Measurements from ENCODE around the gene COMMD1.
"Not testable (repeated sequence)": the region's sequence is repeated elsewhere in the genome, so short reads cannot be mapped to it uniquely, and the experiment has no call there.

COMMD1 gene

DNA sequence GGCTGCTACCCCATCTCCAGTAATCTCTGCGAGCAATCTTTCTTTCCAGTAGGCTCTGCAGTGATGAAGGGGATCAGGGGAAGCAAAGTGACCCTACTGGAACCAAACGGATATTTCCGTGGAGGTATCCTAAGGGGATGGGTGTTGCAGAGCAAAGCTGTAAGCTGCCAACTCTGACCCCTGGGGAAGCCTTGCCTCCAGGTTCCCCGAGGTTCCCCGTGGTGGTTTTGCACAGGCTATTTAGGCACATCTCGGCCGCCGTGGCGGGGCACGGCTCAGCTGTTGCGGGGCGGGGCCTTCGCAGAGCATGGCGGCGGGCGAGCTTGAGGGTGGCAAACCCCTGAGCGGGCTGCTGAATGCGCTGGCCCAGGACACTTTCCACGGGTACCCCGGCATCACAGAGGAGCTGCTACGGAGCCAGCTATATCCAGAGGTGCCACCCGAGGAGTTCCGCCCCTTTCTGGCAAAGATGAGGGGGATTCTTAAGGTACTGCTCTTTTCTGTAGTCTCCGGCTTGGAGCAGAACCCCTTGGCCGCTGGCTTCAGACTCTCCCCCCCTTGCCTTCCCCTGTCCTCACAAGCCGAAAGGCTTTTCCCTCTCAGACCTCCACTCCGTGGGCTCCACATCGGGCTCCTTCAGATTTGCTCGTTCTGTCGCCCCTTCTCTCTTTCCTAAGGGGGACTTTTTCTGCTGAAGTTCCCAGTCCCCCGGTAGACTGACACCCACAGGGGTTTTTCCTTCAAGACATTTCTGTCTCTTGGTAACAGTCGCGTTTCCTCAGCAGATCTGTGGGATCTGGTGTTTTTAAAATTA is at the start of gene COMMD1:
TSS of gene COMMD1 (plus strand) at position 303 of the 814 bp plus-strand sequence. CDS start at position 308, 5 bp downstream.
- no peak for FAIRE-seq

- FAIRE-seq, result no peak
Measured at GRCh38 chr2:61857224-61857623, 48.2 kb upstream of the COMMD1 start.

DNA sequence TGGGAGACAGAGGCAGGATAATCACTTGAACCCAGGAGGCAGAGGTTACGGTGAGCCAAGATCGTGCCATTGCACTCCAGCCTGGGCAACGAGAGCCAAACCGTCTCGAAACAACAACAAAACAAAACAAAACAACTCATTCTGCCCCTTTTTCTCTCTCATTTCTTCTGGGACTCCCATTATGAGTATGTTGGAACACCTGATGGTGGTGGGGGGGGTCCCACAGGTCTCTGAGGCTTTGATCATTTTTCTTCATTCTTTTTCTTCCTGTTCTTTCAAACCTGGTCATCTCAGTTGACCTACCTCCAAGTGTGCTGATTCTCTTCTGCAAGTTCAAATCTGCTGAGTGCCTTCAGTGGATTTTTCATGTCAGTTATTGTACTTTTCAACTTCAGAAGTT is 43.4 kb upstream of the COMMD1 start:
- no peak for FAIRE-seq

DNA sequence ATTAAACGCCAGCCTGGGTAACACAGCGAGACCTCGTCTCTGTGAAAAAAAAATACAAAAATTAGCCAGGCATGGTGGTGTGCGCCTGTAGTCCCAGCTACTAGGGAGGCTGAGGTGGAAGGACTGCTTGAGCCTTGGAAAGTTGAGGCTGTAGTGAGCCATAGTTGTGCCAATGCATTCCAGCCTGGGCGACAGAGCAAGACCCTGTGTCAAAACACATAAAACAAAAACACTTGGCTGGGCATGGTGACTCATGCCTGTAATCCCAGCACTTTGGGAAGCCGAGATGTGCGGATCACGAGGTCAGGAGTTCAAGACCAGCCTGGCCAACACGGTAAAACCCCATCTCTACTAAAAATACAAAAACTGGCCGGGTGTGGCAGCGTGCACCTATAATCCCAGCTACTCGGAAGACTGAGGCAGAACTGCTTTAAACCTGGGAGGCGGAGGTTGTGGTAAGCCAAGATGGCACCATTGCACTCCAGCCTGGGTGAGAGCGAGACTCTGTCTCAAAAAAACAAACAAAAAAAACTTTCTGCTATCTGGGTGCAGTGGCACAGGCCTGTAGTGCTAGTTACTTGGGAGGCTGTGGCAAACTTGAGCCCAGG is 38.9 kb upstream of the COMMD1 start:
- FAIRE-seq, result not testable (repeated sequence)

DNA sequence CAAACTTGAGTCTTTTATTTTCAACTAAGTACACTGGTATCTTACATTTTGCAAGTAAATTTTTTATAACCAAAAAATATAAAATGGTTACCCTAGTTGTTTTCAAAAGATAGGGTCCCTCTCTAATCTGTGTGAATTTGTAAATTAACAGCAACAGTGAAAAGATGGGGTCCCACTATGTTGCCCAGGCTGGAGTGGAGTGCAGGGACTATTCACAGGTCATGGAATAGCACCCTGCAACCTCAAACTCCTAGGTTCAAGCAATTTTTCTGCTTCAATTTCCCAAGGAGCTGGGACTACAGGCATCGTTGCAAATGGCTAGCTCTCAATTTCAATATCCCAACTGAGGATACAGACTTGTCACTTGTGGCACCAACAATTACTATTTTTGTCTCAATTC is 29.1 kb upstream of the COMMD1 start:
- FAIRE-seq, result no peak

DNA sequence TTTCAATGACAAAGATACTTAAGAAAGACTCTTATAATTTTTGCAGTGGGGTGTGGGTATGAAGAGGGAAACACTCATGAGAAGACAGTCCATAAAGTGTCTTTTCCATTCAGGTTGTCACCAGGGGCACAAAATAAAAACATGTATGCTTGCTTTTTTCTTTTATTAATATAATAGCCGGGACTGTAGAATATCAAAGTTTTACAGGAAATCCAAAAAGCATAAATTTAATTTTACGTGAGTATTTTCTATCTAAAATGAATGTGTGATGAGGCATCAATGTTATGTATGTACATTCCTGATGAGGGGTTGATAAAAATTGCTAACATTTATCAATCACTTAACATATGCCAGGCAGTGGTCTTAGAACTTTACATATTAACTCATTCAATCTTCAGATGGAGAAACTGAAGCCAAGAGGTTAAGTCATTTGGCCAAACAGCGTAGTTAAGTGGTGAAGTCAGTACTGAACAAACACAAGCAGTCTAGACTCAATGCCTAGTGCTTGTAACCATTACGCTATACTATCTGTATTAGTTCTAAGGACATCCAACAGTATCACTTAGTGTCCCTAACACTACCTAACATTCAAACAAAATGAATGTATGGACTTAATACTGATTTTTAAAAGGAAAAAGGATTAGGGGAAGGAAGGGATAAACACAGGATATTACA is 27.8 kb upstream of the COMMD1 start:
- FAIRE-seq, result no peak

GRCh38 chr2:61878761-61879160 is 26.7 kb upstream of the COMMD1 start:
- no peak for FAIRE-seq

GRCh38 chr2:61879351-61879750 is 26.1 kb upstream of the COMMD1 start:
- not testable (repeated sequence) for FAIRE-seq

GRCh38 chr2:61882850-61883249 is 22.6 kb upstream of the COMMD1 start:
- FAIRE-seq, result no peak

DNA sequence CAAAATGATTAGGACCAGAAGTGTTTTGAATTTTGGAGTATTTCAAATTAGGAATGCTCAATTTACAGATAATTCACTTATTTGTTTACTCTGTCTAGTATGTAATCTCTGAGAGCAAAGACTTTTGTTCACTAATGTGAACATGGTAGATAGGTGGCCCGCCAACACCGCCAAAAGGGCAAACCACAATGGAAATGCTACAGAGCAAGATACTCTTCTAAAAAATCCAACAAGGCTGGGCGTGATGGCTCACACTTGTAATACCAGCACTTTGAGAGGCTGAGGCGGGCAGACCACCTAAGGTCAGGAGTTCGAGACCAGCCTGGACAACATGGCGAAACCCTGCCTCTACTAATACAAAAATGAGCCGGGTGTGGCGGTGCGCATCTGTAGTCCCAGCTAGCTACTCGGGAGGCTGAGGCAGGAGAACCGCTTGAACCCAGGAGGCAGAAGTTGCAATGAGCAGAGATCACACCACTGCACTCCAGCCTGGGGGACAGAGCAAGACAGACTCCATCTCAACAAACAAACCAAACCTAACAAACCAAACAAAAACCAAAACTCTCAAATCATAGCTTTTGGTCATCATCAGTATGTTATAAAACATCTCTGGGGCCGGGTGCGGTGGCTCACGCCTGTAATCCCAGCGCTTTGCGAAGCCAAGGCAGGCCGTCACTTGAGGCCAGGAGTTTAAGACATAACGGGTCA is 19.4 kb upstream of the COMMD1 start:
- FAIRE-seq, result no peak

DNA sequence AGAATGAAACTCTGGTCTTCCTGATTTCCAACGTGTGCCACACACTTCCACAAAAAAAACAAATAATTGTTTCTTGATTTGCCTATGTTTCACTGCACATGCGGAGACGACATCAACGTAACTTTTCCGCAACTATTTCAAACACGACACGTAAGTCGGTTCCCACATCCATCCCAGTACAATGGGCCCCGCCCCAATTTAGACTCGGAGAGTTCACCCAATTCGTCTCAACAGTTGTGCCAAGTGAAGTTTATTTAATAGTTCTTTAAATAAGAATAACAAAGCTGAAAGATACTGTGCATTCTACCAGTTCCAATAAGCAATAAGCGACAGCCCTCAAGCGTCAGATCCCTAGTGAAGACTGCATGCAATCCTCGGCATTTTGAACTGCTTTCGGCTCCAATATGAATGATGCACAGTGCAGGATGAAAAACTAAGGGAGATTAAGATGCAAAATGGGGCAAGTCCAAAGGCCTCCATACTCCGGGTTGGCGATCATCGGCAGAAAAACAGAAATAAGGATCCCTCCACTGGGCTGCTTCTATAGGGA is 17.7 kb upstream of the COMMD1 start:
- no peak for FAIRE-seq

- no peak for FAIRE-seq
Measured at GRCh38 chr2:61888267-61889055, 17.0 kb upstream of the COMMD1 start, which contains the start of gene CCT4. TSS of gene CCT4 (minus strand) at chr2:61888656. CDS start at chr2:61888507, 149 bp downstream.

GRCh38 chr2:61898810-61899209 is 6.7 kb upstream of the COMMD1 start:
- peak; percentile 63 for FAIRE-seq

DNA sequence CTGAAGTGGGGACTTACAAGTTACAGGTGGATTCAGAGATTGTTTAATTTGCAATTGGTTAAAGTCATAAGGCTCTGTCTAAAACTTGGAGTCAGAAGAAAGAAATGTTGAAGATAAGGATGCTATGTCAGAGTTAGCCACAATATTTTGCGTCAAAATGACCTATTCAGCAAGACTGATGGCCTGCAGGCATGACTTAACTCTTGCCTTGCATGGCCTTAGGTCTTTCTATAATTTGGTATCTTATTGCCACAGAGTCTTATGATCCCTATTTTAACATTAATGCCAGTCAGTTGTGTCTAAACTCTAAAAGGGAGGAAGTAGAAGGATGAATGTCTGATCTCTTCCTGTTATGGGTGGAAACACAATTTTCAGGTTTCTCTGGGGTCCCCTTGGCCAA is 5.2 kb upstream of the COMMD1 start:
- no peak for FAIRE-seq

GRCh38 chr2:61906186-61906470 is 654 bp downstream of the COMMD1 start:
- FAIRE-seq, result no peak

DNA sequence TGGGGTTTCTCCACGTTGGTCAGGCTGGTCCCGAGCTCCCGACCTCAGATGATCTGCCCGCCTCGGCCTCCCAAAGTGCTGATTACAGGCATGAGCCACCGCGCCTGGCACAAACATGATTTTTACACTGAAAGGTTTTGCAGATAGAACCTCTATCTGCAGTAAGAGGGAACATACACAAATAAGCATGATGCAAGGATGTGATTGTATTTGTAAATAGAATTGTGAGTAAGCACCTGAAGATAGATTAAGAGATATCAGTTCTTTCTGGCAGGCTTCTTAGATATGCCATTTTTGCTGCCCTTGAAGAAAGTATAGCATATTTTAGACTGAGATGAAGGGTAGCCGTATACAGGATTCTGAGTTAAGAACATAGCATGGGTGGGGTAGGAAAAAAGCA is 3.6 kb downstream of the COMMD1 start:
- no peak for FAIRE-seq

GRCh38 chr2:61910603-61911002 is 5.1 kb downstream of the COMMD1 start:
- no peak for FAIRE-seq

GRCh38 chr2:61911510-61911909 is 6.0 kb downstream of the COMMD1 start:
- FAIRE-seq, result no peak

DNA sequence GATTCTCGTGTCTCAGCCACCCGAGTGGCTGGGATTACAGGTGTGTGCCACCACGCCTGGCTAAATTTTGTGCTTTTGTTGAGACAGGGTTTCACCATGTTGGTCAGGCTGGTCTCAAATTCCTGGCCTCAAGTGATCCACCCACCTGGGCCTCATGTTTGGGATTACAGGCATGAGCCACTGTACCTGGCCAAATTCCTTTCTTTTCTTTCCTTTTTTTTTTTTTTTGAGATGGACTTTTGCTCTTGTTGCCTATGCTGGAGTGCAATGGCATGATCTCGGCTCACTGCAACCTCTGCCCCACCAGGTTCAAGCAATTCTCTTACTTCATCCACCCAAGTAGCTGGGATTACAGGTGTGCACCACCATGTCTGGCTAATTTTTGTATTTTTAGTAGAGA is 9.3 kb downstream of the COMMD1 start:
- not testable (repeated sequence) for FAIRE-seq

GRCh38 chr2:61920548-61920947 is 15.1 kb downstream of the COMMD1 start:
- FAIRE-seq, result no peak

GRCh38 chr2:61922714-61923113 is 17.2 kb downstream of the COMMD1 start:
- no peak for FAIRE-seq
